HG03159 (cell line): ENCODE measurements around the gene CLCN6.

Experiments
- ATAC-seq: cut with Tn5 transposase; IDR thresholded peaks from one replicate; pipeline ENCODE4 v1.9.1; 2021; ENCODE audit warnings: mild to moderate bottlenecking, moderate library complexity; ENCODE audit not compliant: unreplicated experiment

CLCN6 gene

GRCh38 chr1:11779715-11780379, 26.1 kb upstream of the CLCN6 start:
- no peak for ATAC-seq

DNA sequence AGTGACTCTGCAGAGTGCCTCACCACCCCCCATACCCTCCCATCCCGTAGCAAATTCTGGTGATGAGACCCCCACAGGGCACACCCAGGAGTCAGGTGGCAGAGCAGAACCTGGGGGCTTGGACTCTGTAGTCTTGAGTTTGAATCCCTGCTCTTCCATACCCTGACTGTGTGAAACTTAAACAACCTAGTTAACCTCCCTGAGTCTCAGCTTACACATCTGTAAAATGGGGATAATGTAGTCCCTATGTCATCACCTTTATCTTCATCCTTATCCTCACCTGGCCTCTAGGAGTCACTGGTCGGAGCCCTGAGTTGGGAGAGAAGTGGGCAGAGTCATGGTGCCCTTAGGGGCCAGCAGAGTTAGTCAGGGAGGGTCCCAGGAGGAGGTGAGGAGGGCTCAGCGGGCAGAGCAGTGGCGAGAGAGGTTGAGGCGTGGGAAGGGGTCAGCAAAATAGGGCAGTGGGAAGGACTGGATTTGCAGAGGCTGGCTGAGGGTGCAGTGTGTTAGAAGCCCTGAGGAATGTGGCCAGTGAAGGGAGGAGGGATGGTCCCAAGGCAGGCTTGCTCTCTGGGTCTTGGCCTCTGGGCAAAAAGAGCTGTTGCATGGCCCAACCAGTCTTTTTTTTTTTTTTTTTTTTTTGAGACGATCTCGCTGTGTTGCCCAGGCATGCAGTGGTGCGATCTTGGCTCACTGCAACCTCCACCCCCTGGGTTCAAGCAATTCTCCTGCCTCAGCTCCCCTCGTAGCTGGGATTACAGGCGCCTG, 25.4 kb upstream of the CLCN6 start:
- no peak for ATAC-seq

- ATAC-seq = no peak
These were observed 24.7 kb upstream of the CLCN6 start for GRCh38 chr1:11781297-11781696.

GRCh38 chr1:11782127-11782708, 23.8 kb upstream of the CLCN6 start:
- no peak for ATAC-seq

DNA sequence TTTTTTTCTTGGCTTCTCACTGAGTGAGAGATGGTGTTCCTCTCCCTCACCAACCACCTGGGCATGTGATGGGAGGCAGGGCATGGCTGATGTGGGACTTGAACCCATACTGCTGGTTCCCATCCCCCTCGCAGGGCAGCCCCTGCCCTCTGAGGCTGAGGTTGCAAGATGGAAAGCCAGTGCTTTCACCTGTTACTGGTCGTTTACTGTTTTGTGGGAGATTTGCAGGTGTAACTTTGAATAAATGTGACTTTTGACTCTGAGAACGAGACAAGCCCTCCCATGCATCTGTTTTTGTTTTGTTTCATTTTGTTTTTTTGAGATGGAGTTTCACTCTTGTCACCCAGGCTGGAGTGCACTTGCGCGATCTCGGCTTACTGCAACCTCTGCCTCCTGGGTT, 22.4 kb upstream of the CLCN6 start:
- no peak for ATAC-seq

DNA sequence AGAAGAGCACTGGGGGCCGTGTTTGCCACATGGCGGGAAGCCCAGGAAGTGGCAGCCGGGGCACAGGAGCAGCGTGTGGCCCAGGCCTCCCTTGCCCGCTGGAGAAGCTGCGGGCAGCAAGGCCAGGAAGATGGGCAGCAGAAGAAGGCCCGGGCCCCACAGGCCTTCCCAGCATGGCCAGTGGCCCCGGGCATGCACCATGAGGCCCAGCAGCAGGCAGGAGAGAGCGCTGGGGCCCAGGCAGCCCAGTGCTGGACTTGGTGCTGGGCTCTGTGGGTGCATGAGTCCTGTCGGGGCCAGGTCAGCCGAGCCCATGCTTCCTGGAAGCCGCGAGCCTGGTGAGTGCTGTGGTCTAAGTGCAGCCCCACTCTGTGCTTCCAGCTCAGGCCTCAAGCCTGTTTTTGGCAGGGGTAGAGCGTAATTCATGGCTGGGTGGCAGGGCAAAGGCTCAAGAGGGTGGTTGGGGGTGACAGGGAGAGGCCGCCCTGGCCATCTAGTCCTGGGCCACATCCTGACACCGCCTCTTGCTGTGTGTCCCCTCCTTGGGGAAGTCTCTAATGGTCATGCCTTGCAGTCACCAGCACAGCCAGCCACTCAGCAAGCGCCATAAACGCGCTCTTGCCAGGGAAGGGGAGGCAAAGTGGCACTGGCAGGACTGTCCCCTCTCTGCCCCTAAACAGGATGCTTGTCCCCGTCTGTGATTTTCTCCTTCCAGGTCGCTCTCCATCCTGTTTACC, 21.6 kb upstream of the CLCN6 start:
- no peak for ATAC-seq

- no peak for ATAC-seq
These were observed 20.8 kb upstream of the CLCN6 start for GRCh38 chr1:11784993-11785769.

- ATAC-seq = no peak
These were observed 19.8 kb upstream of the CLCN6 start for GRCh38 chr1:11786168-11786567.

DNA sequence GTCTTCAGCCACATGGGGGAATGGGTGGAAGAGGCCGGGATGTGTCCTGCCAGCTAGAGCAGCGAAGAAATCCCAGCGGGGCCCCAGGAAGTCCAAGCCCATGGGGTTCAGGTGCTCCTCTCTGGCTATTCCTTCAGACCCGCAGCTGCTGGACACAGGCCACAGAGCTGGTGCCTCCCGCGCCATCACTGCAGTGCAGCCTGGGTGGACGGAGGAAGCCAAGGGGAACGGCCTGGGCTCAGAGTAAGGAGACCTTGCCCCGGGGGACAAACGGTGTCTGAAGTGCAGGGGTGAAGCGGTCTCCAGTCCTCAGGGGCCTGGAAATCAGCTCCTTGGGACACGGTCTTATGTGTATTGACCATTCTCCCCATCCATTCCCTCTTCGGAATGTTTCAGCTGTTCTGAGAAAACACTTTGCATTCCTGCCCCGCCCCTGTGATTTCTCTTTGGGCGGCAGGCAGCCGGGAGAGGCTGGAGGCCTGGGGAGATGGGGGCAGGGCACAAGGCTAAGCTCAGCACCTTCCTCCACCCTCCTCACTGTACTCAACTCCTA, 18.7 kb upstream of the CLCN6 start:
- ATAC-seq = no peak

DNA sequence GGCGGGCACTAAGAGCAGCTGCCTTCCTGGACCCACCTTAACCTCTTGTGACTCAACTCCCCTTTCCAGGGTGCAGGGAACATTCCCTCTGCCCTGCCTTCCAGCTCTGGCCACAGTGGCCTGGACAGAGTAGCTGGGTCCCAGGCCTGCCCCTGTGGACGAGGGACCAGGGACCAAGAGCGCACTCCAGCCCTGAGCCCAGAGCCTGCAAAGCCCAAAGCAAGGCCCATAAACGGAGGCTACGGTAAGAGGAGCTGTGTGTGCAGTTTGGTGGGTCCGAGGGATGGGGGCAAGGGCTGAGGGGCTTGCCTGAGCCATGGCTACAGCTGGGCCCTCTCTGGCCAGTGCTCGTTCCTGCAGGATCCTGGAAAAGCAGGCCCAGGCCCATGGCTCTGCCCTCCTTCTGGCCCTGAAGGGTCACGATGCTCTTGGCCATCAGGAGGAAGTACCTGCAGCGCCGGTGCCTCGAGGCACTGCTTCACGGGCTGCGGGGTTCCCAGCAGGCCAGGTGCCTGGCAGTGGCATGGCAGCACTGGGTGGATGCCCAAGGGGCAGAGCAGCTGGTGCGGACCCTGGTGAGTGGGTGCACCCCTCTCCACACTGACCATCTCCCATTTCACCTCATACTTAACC, 18.1 kb upstream of the CLCN6 start:
- ATAC-seq = no peak

GRCh38 chr1:11788549-11789053, 17.4 kb upstream of the CLCN6 start:
- ATAC-seq = no peak

DNA sequence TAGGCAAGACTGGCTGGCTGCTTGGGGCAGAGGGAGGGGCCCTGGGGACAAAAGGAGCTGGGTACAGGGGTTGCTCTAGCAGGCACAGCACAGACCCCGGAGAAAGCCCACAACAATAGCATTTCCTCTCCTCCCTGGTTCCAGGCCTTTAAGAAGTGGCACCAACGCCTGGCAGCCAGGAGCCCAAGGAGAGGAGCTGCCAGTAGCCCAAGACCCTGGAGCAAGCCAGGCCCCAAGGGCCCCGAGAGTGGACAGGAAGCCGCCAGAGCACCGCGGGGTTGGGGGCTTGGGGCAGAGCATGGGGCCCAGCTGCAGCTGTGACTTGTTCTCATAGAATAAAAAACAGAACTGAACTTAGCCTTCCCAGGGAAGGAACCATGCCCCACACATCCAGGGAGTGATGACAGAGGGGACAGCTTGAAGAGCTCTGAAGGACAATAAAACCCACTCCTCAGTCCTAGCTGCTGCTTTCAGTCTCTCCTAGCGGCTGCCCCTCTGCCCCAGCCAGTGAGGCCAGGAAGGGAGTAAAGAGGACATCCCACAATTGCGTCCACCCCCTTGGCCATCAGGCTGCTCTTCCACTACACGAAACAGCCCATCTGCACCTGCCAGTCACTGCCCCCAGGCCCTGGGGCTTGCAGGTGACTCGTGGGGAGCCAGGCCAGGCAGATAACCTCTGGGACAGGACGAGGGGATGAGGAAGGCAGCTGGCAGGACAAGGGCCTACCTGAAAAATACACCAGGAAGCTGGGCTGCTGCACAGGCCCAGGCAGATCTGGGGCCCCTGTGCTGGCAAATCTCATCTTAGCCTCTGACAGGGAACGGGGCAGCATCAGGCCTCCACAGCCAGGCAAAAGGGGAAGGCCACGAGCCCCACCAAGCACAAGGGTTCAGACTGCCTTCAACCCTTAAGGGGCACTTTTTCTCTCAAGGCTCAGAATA, 16.6 kb upstream of the CLCN6 start:
- ATAC-seq = no peak

- no peak for ATAC-seq
These were observed 15.7 kb upstream of the CLCN6 start for GRCh38 chr1:11790101-11790879.

DNA sequence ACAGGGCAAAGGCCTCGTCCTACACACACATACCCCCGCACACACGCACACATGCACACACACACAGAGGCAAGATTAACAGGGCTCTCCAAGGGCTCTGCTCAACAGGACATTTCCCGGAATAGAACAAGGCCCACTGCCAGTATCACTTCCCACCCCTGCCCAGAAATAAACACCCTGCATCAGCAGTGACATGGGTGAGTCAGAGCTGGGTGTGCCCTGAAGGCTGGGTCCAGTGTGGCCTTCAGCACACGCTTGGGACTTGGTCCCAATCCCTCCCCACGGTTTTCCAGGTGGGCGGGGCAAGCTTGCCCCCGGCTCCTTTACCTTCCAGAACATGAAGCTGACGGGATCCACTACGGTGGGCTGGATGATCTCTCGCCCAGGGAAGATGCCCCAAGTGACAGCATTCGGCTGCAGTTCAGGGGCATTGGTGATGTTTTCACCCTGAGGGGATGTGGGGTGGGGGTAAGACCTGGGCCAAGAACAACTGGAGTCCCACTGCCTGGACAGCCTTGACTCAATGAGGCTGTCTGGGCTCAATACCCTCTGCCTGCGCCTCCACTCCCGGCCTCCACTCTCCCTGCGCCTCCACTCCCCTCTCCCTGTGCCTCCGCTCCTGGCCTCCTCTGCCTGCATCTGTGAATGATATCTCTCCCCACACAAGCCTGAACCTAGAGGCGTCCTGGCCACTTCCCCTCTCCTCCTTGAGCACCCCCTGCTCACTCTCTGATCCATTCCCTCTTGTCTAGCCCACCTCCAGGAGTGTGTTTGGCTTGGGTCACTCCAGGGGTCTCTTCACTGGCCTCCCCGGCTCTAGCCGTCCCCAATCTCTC, 14.9 kb upstream of the CLCN6 start:
- no peak for ATAC-seq

GRCh38 chr1:11792106-11792505, 13.9 kb upstream of the CLCN6 start:
- no peak for ATAC-seq

- no peak for ATAC-seq
These were observed 12.2 kb upstream of the CLCN6 start for GRCh38 chr1:11793819-11794218.
